Astrocyte of the cerebellum (primary cell): Measurements from ENCODE around the gene SCN4B.

ENCODE experiments used
- DNase-seq: peaks from one replicate; pipeline ENCODE4 v3.0.0-alpha.2; 2011; ENCODE audit warnings: low read depth
- H3K4me3 ChIP-seq: 2 replicates; pipeline ENCODE4 v1.5.1; 2011; ENCODE audit warnings: mild to moderate bottlenecking, low read depth, low read length, moderate library complexity
- in situ Hi-C: cut with HindIII; loops from 2 replicates; pipeline ENCODE4 v1.10.0; 2017; ENCODE audit warnings: low sequenced_read_pairs
- TF ChIP-seq, protein P1 (sequence below): IDR thresholded peaks from 2 replicates; pipeline ENCODE4 v1.5.1; 2012; ENCODE audit warnings: low read length, low read depth, moderate library complexity, mild to moderate bottlenecking; ENCODE audit errors: missing control alignments

SCN4B gene

DNA sequence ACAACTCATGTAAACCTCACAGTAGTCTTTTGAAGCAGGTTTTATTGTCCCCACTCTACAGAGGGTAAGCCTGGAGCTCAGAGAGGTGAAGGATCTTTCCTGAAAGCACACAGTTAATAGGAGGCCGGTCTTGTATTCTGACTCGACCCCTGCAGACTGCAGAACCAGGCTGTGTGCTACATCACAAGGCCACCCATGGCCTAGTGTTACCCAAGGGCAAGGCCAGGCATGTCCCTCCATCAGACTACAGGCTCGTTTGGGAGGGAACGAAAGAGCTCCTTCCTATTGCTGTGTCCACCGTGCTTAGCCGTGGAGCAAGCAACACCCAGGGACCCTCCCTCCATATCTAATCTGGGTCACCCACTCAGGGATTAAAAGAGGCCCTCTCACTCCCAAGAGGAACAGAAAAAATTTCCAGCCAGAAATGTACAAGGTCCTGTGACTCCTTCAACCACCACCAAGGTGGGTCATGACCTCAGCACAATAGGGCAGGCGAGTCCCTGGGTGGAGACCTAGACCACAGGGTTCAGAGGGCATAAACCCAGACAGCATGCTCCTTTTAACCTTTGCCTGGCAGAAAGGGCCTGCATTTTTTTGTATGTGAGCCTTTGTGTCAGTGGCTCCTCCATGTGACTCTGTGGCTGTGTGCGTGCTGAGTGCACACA is 59.6 kb downstream of the SCN4B start:
- in situ Hi-C loops = no loop called here
- DNase-seq = no peak
- no peak overlapping the region for H3K4me3 ChIP-seq
- TF ChIP-seq, protein P1, sequence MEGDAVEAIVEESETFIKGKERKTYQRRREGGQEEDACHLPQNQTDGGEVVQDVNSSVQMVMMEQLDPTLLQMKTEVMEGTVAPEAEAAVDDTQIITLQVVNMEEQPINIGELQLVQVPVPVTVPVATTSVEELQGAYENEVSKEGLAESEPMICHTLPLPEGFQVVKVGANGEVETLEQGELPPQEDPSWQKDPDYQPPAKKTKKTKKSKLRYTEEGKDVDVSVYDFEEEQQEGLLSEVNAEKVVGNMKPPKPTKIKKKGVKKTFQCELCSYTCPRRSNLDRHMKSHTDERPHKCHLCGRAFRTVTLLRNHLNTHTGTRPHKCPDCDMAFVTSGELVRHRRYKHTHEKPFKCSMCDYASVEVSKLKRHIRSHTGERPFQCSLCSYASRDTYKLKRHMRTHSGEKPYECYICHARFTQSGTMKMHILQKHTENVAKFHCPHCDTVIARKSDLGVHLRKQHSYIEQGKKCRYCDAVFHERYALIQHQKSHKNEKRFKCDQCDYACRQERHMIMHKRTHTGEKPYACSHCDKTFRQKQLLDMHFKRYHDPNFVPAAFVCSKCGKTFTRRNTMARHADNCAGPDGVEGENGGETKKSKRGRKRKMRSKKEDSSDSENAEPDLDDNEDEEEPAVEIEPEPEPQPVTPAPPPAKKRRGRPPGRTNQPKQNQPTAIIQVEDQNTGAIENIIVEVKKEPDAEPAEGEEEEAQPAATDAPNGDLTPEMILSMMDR = no peak

GRCh38 chr11:118091690-118092089 is 60.9 kb downstream of the SCN4B start:
- TF ChIP-seq, protein P1 = no peak
- in situ Hi-C loops = no loop called here
- no peak overlapping the region for H3K4me3 ChIP-seq
- no peak for DNase-seq

DNA sequence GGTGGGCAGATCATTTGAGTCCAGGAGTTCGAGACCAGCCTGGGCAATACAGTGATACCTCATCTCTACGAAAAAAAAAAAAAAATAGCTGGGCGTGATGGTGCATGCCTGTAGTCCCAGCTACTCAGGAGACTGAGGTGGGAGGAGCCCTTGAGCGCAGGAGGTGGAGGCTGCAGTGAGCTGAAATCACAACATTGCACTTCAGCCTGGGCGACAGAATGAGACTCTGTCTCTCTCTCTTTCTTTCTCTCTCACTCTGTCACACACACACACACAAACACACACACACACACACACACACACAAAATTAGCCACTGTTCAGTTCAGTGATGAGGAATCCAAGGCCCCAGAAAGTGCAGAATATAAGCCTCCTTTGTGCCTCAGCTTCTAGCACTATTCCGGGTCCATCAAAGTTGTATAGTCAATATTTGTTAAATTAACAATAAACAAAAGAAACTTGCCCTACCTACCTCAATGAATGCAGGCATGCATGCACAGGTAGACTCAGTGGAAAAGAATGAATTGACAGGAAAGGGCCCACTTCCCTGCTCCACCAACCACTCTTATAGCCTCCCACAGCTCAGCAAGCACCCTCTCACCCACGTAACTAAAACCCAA is 62.0 kb downstream of the SCN4B start:
- DNase-seq = no peak
- TF ChIP-seq, protein P1 = no peak
- in situ Hi-C loops = no loop called here
- no peak overlapping the region for H3K4me3 ChIP-seq

- H3K4me3 ChIP-seq = no peak overlapping the region
- TF ChIP-seq, protein P1 = no peak
- no peak for DNase-seq
- in situ Hi-C loops = no loop called here
Measured at GRCh38 chr11:118088531-118088930, 64.1 kb downstream of the SCN4B start.

DNA sequence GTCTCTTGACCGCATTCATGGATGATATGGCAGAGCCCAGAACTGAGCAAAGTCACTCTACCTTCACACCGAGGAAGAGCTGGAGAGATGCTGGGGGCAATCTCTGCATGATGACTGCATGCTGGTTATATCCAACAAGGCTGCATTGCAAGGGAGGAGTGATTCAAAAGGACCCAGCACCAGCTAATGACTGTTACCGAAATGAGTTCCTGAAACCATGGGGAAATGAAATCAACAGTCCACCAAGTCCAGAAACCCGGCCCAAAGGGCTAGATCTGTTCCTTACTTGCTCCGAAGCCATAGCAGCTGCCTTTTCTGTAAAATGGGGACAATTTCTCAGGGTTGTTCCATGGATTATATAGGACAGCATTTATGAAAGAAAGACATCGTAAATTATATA is 64.7 kb downstream of the SCN4B start:
- H3K4me3 ChIP-seq = no peak overlapping the region
- no peak for DNase-seq
- TF ChIP-seq, protein P1 = no peak
- in situ Hi-C loops = no loop called here

DNA sequence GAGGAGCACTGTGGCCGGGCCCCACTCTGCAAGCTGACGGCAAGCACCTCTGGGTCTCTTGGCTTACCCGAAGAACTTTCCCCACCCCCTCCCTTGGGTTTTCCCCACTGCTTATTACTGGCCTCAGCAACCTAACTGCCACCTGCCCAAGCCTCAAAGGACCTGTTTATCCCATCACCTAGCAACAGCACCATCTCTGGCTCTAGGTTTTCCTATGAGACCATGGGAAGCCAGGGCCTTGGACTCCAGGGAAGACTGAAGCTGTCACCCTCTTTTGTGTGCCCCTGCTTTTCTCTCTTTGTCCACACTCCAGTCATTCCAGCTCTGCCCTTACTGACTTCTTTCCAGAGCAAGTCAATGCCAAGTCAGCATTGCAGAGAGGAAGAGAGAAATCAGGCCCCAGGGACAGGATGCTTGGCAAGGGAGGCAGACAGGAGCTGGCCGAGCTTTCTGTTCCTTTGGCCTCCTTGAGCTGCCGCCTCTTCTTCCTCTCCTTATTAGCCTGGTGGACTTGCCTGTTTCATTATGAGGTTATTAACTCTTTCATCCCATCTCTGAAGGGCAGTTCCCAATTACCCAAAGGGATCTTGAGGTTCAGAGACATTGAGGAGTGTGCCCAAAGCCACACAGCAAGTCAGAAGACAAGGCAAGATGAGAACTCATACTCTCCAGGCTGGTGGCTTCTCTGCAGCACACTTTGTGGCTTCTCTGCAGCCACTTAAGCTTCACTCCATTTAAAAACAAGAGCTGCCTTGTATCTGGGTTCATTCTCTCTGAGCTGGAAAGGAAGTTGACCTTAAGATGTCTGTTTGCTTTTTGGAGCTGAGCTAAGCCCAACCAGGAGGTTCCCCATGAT is 65.5 kb downstream of the SCN4B start, which contains the start of gene SMIM35:
TSS of gene SMIM35 (minus strand) at position 51 of the 856 bp plus-strand sequence. CDS start 206 bp downstream, outside the sequence.
- in situ Hi-C loops = no loop called here
- DNase-seq = no peak
- H3K4me3 ChIP-seq = no peak within 1 kb of the TSS
- TF ChIP-seq, protein P1 = no peak
